HTERT RPE-1 (cell line): Measurements from ENCODE around the gene NOSTRIN.
"Not testable (repeated sequence)": the region's sequence is repeated elsewhere in the genome, so short reads cannot be mapped to it uniquely, and the experiment has no call there.

Experiments used
- in situ Hi-C: fragments of 300-500 bp; cut with MboI; formaldehyde crosslinking; loops from 4 replicates; pipeline ENCODE4 v1.14.3; 2020; ENCODE audit warnings: low sequenced_read_pairs

NOSTRIN gene

GRCh38 chr2:168867164-168867563 lies 64.7 kb downstream of the NOSTRIN start:
- in situ Hi-C loops, result not testable (repeated sequence)

- in situ Hi-C loops, result not testable (repeated sequence)
Measured at GRCh38 chr2:168870369-168870768, 67.9 kb downstream of the NOSTRIN start.

- in situ Hi-C loops, result not testable (repeated sequence)
Measured at GRCh38 chr2:168870824-168871223, 68.4 kb downstream of the NOSTRIN start.

- in situ Hi-C loops, result no loop called here
Measured at GRCh38 chr2:168874368-168875054, 72.1 kb downstream of the NOSTRIN start.

GRCh38 chr2:168882163-168882562 lies 79.7 kb downstream of the NOSTRIN start:
- in situ Hi-C loops, result not testable (repeated sequence)

GRCh38 chr2:168884975-168885374 lies 82.5 kb downstream of the NOSTRIN start:
- in situ Hi-C loops, result no loop called here

GRCh38 chr2:168889635-168890005 lies 87.2 kb downstream of the NOSTRIN start:
- in situ Hi-C loops, result no loop called here

- in situ Hi-C loops, result no loop called here
Measured at GRCh38 chr2:168890006-168890782, 87.8 kb downstream of the NOSTRIN start, which contains the start of gene SPC25. TSS of gene SPC25 (minus strand) at chr2:168890430. CDS start at chr2:168889519, 911 bp downstream.

- in situ Hi-C loops, result no loop called here
Measured at GRCh38 chr2:168892327-168892726, 89.9 kb downstream of the NOSTRIN start.

- in situ Hi-C loops, result no loop called here
Measured at GRCh38 chr2:168894101-168894500, 91.7 kb downstream of the NOSTRIN start.

GRCh38 chr2:168894720-168895119 lies 92.3 kb downstream of the NOSTRIN start:
- in situ Hi-C loops, result no loop called here

GRCh38 chr2:168895771-168896170 lies 93.3 kb downstream of the NOSTRIN start:
- in situ Hi-C loops, result no loop called here

- in situ Hi-C loops, result no loop called here
Measured at GRCh38 chr2:168896783-168897182, 94.3 kb downstream of the NOSTRIN start.

- in situ Hi-C loops, result no loop called here
Measured at GRCh38 chr2:168897449-168897848, 95.0 kb downstream of the NOSTRIN start.

- in situ Hi-C loops, result no loop called here
Measured at GRCh38 chr2:168901003-168901402, 98.6 kb downstream of the NOSTRIN start, which contains the start of gene G6PC2. TSS of gene G6PC2 (plus strand) at chr2:168901291. CDS start at chr2:168901332, 41 bp downstream.

GRCh38 chr2:168903888-168904287 lies 101.5 kb downstream of the NOSTRIN start:
- in situ Hi-C loops, result no loop called here

- in situ Hi-C loops, result no loop called here
Measured at GRCh38 chr2:168904358-168904757, 101.9 kb downstream of the NOSTRIN start.

- in situ Hi-C loops, result no loop called here
Measured at GRCh38 chr2:168907940-168908662, 105.7 kb downstream of the NOSTRIN start.

- in situ Hi-C loops, result no loop called here
Measured at GRCh38 chr2:168910330-168910729, 107.9 kb downstream of the NOSTRIN start.

- in situ Hi-C loops, result no loop called here
Measured at GRCh38 chr2:168912466-168912865, 110.0 kb downstream of the NOSTRIN start.

- in situ Hi-C loops, result no loop called here
Measured at GRCh38 chr2:168912901-168913369, 110.5 kb downstream of the NOSTRIN start.
